Keratinocyte (primary cell): ENCODE data around the gene MINDY4. TPM values are rescaled to one million over a fixed set of nuclear protein-coding genes. Genes with fewer than 3 reads are reported as not detected.

ENCODE experiments used
- DNase-seq: peaks from one replicate; pipeline ENCODE4 v3.0.0-alpha.2; 2011; ENCODE audit warnings: low read depth, missing footprints, low spot score
- FAIRE-seq: peaks from 2 replicates; lab custom pipeline; 2011; peaks lifted over from hg19 to GRCh38; lab: Jason Lieb, UNC
- H2AFZ ChIP-seq: 2 replicates; pipeline ENCODE4 v1.6.0; 2012; ENCODE audit warnings: low read length, control low read depth, inconsistent platforms; ENCODE audit not compliant: control insufficient read depth
- H3K27ac ChIP-seq: 2 replicates; pipeline ENCODE4 v1.5.1; 2011; ENCODE audit warnings: low read length; ENCODE audit not compliant: control insufficient read depth, insufficient read depth
- H3K27me3 ChIP-seq: 3 replicates; pipeline ENCODE4 v1.6.0; 2011; ENCODE audit warnings: low read length; ENCODE audit not compliant: control insufficient read depth, insufficient read depth; ENCODE audit errors: extremely low read depth
- H3K36me3 ChIP-seq, 2 experiments: 2 replicates in 1 of 2; 3 replicates in 1 of 2; pipeline ENCODE4 v1.5.1; 2011; ENCODE audit warnings: low read length in 2 of 2, mild to moderate bottlenecking in 1 of 2; ENCODE audit not compliant: control insufficient read depth in 2 of 2, insufficient read depth in 2 of 2; ENCODE audit errors: extremely low read depth in 1 of 2
- H3K4me1 ChIP-seq: 3 replicates; pipeline ENCODE4 v1.5.1; 2011; ENCODE audit warnings: low read length; ENCODE audit not compliant: control insufficient read depth, insufficient read depth; ENCODE audit errors: extremely low read depth
- H3K4me2 ChIP-seq: 3 replicates; pipeline ENCODE4 v1.6.0; 2011; ENCODE audit warnings: low read depth, low read length; ENCODE audit not compliant: control insufficient read depth, insufficient read depth; ENCODE audit errors: extremely low read depth
- H3K4me3 ChIP-seq, 3 experiments: fragments of 200-600 bp in 1 of 3; sonication (generic) in 1 of 3; 2 replicates in 2 of 3; 3 replicates in 1 of 3; pipeline ENCODE4 v1.5.1; 2011 to 2016; ENCODE audit warnings: low read length in 3 of 3, mild to moderate bottlenecking in 3 of 3, control low read depth in 2 of 3, inconsistent platforms in 1 of 3, low read depth in 1 of 3, mixed read lengths in 1 of 3, mixed run types in 1 of 3, moderate library complexity in 1 of 3; ENCODE audit not compliant: control insufficient read depth in 2 of 3, insufficient read depth in 2 of 3; ENCODE audit errors: extremely low read depth in 1 of 3
- H3K79me2 ChIP-seq: 2 replicates; pipeline ENCODE4 v1.6.0; 2012; ENCODE audit warnings: low read length; ENCODE audit not compliant: control insufficient read depth, insufficient read depth
- H3K9ac ChIP-seq: 3 replicates; pipeline ENCODE4 v1.6.0; 2011; ENCODE audit warnings: low read length; ENCODE audit not compliant: control insufficient read depth, insufficient read depth; ENCODE audit errors: extremely low read depth
- H3K9me1 ChIP-seq: 3 replicates; pipeline ENCODE4 v1.6.0; 2011; ENCODE audit warnings: low read length; ENCODE audit not compliant: control insufficient read depth, insufficient read depth; ENCODE audit errors: extremely low read depth
- H3K9me3 ChIP-seq: 2 replicates; pipeline ENCODE4 v1.5.1; 2012; ENCODE audit warnings: low read depth, low read length; ENCODE audit not compliant: control insufficient read depth
- H4K20me1 ChIP-seq: 3 replicates; pipeline ENCODE4 v1.6.0; 2011; ENCODE audit warnings: low read length; ENCODE audit not compliant: control insufficient read depth, insufficient read depth; ENCODE audit errors: extremely low read depth
- CTCF ChIP-seq, 3 experiments: IDR thresholded peaks in 1 of 3; conservative IDR thresholded peaks in 1 of 3; optimal IDR thresholded peaks in 1 of 3; 2 replicates in 2 of 3; 3 replicates in 1 of 3; pipeline versions ENCODE3 to v1.5.1; 2011; ENCODE audit warnings: low read length in 3 of 3, mild to moderate bottlenecking in 3 of 3, moderate library complexity in 2 of 3, control low read depth in 1 of 3, inconsistent platforms in 1 of 3; ENCODE audit not compliant: insufficient read depth in 2 of 3; ENCODE audit errors: extremely low read depth in 1 of 3
- EZH2 ChIP-seq: IDR thresholded peaks from one replicate; pipeline ENCODE4 v1.6.1; 2012; ENCODE audit warnings: inconsistent platforms, mild to moderate bottlenecking, low read length, moderate library complexity
- dilution Hi-C: fragments of 300-500 bp; cut with MboI; formaldehyde crosslinking; loops from one replicate; pipeline ENCODE4 v1.7.0; 2020; ENCODE audit warnings: low sequenced_read_pairs; ENCODE audit not compliant: extremely low pct_ligation_motif_present
- polyA plus RNA-seq, 5 experiments: library from polyadenylated mRNA; depleted of rRNA in 3 of 5; stranded (reverse) in 3 of 5; stranded (forward) in 1 of 5; unstranded in 1 of 5; fragments of >200 nt; gene quantifications; 1 replicate in 1 of 5; 2 replicates in 3 of 5; 3 replicates in 1 of 5; pipeline versions ENCODE4 v1.2.1 to v1.2.3, GENCODE V29; 2011 to 2012; ENCODE audit warnings: missing spikeins in 2 of 5, low read depth in 1 of 5, low replicate concordance in 1 of 5

MINDY4 gene
- polyA plus RNA-seq, 1 donor (not counting 4 experiments of a cell fraction or from before 2014, with no cell fraction given) = 1.5 TPM

GRCh38 chr7:30929686-30930085 is 158.5 kb downstream of the MINDY4 start:
- Histone ChIP-seq H3K4me2 (no peak overlapping the region), H3K36me3 (no peaks in the 10 kb centered on the region), H3K27me3 (peaks cover 4% of the 10 kb centered on the region), H2AFZ (no peak overlapping the region), H3K79me2 (no peaks in the 10 kb centered on the region), H4K20me1 (no peaks in the 10 kb centered on the region), H3K4me3 (no peak overlapping the region), H3K4me1 (peaks cover 6% of the 10 kb centered on the region), H3K9ac (no peak overlapping the region), H3K9me1 (no peaks in the 10 kb centered on the region), H3K9me3 (peaks cover 5% of the 10 kb centered on the region), H3K27ac (no peak overlapping the region)
- FAIRE-seq = no peak
- dilution Hi-C loops = no loop called here
- no peak for DNase-seq
- TF ChIP-seq CTCF (optimal IDR thresholded peaks at IDR 0.05 in 1 of 3, IDR thresholded peaks at IDR 0.05 in 1 of 3, conservative IDR thresholded peaks at IDR 0.05 in 1 of 3; ENCODE audit: extremely low read depth in 1 of 3, insufficient read depth in 2 of 3, low read length in 3 of 3) = no peak
- TF ChIP-seq EZH2 = no peak

GRCh38 chr7:30930621-30931020 is 159.4 kb downstream of the MINDY4 start:
- Histone ChIP-seq H2AFZ (no peak overlapping the region), H3K36me3 (no peaks in the 10 kb centered on the region), H3K9me1 (no peaks in the 10 kb centered on the region), H4K20me1 (no peaks in the 10 kb centered on the region), H3K9me3 (peaks cover 5% of the 10 kb centered on the region), H3K4me2 (no peak overlapping the region), H3K9ac (no peak overlapping the region), H3K27me3 (peaks cover 4% of the 10 kb centered on the region), H3K79me2 (no peaks in the 10 kb centered on the region), H3K4me1 (peaks cover 6% of the 10 kb centered on the region), H3K4me3 (no peak overlapping the region), H3K27ac (no peak overlapping the region)
- DNase-seq = no peak
- no peak for TF ChIP-seq CTCF (optimal IDR thresholded peaks at IDR 0.05 in 1 of 3, IDR thresholded peaks at IDR 0.05 in 1 of 3, conservative IDR thresholded peaks at IDR 0.05 in 1 of 3; ENCODE audit: extremely low read depth in 1 of 3, insufficient read depth in 2 of 3, low read length in 3 of 3)
- no peak for TF ChIP-seq EZH2
- dilution Hi-C loops = no loop called here
- FAIRE-seq = no peak
